GM18505 (cell line): ENCODE measurements around the gene LAMA4.
A peak's percentile ranks its signal among the peaks of the same experiment; 100 is the strongest.

Experiments
- ATAC-seq: cut with Tn5 transposase; IDR thresholded peaks from one replicate; pipeline ENCODE4 v1.9.1; 2021; ENCODE audit not compliant: unreplicated experiment
- POLR2A ChIP-seq: IDR thresholded peaks from 4 replicates; pipeline ENCODE4 v1.6.1; 2011; ENCODE audit warnings: borderline replicate concordance; ENCODE audit not compliant: insufficient read depth, insufficient read length; ENCODE audit errors: extremely low read depth

Gene LAMA4

GRCh38 chr6:112193535-112194051, 60.8 kb downstream of the LAMA4 start:
- ATAC-seq: no peak
- TF ChIP-seq POLR2A: no peak

GRCh38 chr6:112193117-112193516, 61.2 kb downstream of the LAMA4 start:
- ATAC-seq: no peak
- no peak for TF ChIP-seq POLR2A

DNA sequence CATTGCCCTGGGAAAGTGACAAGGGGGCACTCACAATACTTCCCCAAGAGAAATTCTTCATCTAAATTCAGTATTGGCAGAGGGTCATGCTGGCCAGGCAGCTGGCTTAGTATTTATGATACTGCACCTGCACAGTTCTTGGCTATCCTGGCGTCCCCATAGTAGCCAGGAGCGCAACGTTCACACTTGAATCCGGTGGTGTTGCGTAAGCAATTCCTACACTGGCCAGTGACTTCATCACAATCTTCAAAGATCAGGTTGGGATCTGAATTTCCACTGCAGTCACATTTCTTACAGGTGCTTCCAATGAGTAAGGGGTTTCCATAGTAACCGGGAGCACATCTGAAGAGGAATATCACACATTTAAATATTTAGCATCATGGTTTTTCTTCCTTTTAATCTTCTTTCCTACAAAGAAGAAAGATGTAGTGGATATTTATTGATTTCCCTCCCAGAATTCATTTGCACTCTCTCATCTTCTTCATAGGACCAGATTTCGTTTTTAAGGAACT, 62.8 kb downstream of the LAMA4 start:
- TF ChIP-seq POLR2A: no peak
- ATAC-seq: no peak

DNA sequence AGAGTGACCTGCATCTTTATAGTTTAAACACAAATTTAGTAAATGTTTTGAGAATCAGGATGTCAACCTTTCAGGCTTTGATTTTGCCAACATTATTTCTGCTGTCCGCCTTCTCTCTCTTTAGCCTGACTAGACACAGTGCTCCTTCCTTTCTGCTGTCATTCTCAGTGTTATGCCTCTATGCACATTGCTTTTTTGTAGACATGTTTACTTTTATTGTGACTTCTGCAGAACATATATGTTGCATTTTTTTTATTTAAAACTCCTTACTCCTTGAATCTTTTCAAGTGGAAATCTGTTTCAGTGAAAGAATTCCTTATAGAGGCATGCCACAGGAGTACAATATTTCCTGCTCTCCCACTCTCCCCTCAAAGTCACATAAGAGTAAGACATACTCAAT, 64.2 kb downstream of the LAMA4 start:
- ATAC-seq: no peak

DNA sequence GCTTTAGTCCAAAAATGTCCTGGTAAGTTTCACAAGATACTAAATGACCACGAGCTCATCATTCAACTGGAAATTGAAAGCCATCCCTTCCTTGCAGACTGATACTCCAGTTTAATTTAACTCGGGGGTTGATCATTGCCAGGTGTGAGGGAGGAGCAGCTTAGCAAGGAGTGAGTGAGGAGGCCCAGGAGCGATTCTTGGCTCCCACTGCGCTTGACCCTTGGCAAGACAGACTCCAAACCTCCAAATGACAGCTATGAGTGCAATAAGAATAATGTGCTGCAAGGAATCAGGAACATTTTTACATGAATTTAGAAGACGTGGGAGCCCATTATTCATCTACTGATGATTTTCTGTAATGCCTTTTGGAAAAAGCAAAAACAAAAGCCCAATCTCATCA, 64.9 kb downstream of the LAMA4 start:
- no peak for TF ChIP-seq POLR2A

More for the DNA sequence above, 64.2 kb downstream of the LAMA4 start:
- no peak for TF ChIP-seq POLR2A

GRCh38 chr6:112188906-112189305, 65.5 kb downstream of the LAMA4 start:
- TF ChIP-seq POLR2A: no peak
- no peak for ATAC-seq

More for the DNA sequence above, 64.9 kb downstream of the LAMA4 start:
- no peak for ATAC-seq

DNA sequence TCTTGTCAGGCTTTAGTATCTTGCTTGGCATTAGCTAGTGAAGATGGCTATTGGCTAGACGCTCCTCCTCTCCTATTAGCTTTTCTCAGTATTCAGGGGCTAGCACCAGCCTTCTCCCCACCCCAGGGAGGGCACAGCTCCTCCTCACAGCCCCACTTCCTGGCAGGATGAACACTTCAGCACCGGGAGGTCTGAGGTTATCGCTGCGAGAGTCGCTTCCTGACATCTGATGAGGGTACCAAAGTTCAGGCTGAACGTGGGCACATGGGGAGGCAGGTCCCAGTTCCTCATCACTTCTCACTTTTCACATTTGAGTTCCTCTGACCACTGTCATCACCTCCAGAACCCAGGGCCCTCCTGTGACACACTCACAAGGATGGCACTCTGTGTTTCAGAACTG, 66.6 kb downstream of the LAMA4 start:
- TF ChIP-seq POLR2A: no peak
- no peak for ATAC-seq

DNA sequence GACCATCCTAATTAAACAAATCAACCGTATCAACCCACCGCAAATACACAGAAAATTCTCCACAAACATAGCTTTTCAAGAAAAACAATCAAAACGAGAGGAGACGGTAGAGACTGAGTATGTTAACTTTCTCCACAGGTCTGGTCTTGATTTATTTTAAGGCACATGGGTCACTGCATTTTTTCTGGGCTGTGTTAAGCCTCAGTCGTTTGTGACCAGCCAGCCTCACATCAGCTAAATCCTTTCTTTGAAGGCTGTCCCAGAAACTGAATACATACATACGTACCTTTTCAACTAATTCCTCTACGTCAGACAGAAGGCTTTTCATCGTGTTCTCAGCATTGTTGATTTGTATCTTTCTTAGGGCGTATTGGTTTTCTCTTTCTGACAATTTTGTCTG, 69.4 kb downstream of the LAMA4 start:
- no peak for ATAC-seq
- TF ChIP-seq POLR2A: no peak

DNA sequence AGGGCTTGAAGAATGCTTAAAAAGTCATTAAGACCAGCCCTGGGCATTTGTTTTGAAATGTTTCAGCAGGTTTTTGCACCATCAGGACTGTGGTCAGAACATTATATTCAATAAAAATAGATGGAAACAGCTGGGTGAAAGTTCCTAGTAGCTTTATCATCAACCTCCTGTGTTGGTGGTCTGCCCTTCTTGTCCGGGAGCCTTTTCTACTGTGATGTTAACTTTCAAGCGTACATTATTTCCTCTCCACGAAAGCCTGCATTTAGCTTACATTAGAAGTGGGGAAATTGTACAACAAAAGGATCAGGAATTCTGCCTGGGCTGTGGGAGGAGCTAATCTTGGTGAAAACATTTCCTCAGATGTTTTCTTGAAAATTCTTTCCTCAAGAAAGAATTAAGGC, 71.1 kb downstream of the LAMA4 start:
- TF ChIP-seq POLR2A: no peak
- no peak for ATAC-seq

DNA sequence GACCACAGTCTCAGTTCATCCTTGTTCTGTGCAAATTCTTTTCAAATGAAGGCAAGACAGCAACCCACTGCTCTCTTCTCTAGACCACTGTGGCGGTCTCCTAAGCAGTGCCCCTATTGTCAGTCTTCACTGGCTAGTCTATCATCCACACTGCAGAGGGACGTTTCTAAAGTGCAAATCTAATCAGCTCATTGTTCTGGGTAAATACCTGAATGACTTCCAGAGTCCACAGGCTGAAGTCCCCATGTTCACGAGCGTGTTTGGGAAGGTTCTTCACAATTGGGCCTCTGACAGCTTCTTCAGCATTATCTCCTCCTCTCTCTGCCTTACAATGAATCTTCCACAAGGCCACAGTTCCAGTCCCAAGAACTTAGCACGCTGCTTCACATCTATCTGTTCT, 73.2 kb downstream of the LAMA4 start:
- TF ChIP-seq POLR2A: no peak
- ATAC-seq: no peak

DNA sequence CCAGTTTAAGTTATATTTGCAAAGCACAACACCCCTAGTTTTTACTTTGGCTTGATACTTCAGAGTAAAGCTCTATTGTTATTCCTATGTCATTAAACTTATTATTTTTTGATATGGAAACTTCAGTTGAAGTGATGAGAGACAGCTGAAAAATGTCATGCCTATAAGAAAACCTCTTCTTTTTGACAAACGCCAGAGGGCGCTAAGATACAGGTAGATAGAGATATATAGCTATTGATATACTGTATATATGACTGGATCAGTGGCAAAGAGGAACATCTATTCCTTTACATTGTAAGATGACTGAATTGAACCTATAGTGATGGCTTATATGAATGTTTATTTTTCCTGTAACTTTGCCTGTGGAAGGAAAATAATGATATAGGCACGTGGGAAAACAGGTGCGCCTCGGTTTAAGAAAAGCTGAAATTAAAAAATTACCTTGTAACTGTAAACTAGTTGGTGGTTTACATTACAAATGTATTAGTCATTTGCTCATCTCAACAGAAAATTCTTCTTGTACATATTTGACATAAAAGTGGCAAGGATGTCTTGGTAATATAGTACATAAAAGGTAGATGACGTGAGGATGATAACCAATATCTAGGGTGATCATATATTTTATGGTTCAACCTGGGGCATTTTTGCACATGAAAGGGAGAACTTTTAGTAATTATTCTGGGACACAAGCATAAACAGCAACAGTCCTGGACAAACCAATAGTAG, 74.1 kb downstream of the LAMA4 start:
- peak; percentile 82 for ATAC-seq
- no peak for TF ChIP-seq POLR2A

- ATAC-seq: no peak
- TF ChIP-seq POLR2A: no peak
These were observed 74.7 kb downstream of the LAMA4 start for GRCh38 chr6:112179631-112180030.

- no peak for TF ChIP-seq POLR2A
- ATAC-seq: no peak
These were observed 75.5 kb downstream of the LAMA4 start for GRCh38 chr6:112178846-112179245.

GRCh38 chr6:112177092-112177491, 77.3 kb downstream of the LAMA4 start:
- ATAC-seq: no peak
- TF ChIP-seq POLR2A: no peak
